SK-N-MC (cell line): ENCODE measurements around the gene VOPP1.
"Not testable (repeated sequence)": the region's sequence is repeated elsewhere in the genome, so short reads cannot be mapped to it uniquely, and the experiment has no call there.

ENCODE experiments used
- DNase-seq: peaks from one replicate; pipeline ENCODE4 v3.0.0-alpha.2; 2011; ENCODE audit warnings: low read depth, low spot score
- H3K27ac ChIP-seq: fragments of 200-600 bp; sonication (generic); 2 replicates; pipeline ENCODE4 v1.5.1; 2016; ENCODE audit warnings: mixed run types
- H3K36me3 ChIP-seq: fragments of 200-600 bp; sonication (generic); 2 replicates; pipeline ENCODE4 v1.6.1; 2017; ENCODE audit warnings: antibody characterized with exemption, low read length, mixed read lengths; ENCODE audit not compliant: insufficient read depth
- H3K4me3 ChIP-seq: fragments of 200-600 bp; sonication (generic); 2 replicates; pipeline ENCODE4 v1.5.1; 2016
- H3K9ac ChIP-seq: fragments of 200-600 bp; sonication (generic); 2 replicates; pipeline ENCODE4 v1.8.0; 2017; ENCODE audit warnings: mixed run types, mixed read lengths; ENCODE audit not compliant: insufficient read length
- H3K9me3 ChIP-seq: fragments of 200-600 bp; sonication (generic); 2 replicates; pipeline ENCODE4 v1.6.1; 2017; ENCODE audit warnings: low read depth, mild to moderate bottlenecking, antibody characterized with exemption, low read length, moderate library complexity, mixed read lengths
- EZH2 ChIP-seq: fragments of 200-600 bp; sonication (generic); IDR thresholded peaks from one replicate; pipeline ENCODE4 v1.6.1; 2017; ENCODE audit warnings: antibody characterized with exemption
- FOXP2 ChIP-seq: optimal IDR thresholded peaks from 2 replicates; pipeline ENCODE3; 2011; ENCODE audit warnings: mild to moderate bottlenecking, moderate library complexity; ENCODE audit not compliant: insufficient read depth; ENCODE audit errors: extremely low read length, control extremely low read depth
- POLR2AphosphoS5 ChIP-seq: IDR thresholded peaks from 2 replicates; pipeline ENCODE4 v1.6.1; 2012; ENCODE audit warnings: mild to moderate bottlenecking, low read depth, low read length, borderline replicate concordance

The VOPP1 gene

DNA sequence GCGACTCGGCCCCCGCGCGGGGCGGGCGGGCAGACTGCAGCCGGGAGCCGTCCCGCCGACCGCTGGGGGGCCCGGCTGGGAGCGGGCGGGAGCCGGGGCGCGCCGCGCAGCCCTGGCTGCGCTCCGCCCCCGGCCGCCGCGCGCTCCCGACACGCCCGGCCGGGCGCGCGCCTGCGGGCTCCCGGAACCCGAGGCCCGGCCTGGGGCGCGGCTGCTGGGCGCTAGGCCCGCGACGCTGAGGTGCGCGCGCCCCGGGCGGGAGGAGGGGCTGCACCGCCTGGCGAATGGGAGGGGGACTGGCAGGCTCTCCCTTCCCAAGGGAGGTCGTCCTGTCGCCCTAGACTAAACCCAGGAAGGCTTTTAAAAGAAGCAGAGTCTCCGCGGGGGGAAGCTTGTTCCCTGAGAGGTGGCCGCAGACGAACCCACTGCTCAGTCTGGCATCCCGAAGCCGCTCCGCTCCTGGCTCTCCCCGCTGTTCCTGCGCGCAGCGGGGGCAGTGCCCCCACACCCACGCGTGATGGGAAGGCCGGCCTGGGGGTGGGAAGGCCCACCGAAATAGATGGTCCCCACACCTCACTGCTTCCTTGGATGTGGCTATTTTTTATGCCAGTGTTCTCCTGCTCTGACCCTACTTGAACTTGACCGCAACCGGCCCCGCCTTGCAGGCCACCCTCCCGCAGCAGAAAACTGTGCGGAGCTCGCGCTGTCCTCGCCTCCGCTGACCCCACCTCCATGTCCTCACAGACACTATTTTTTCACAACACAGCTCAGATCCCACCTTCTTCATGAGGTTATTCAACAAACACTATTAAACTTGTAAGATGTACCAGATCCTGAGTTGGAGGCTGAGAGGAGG, at the start of gene VOPP1:
TSS of gene VOPP1 (minus strand) at position 125 of the 856 bp plus-strand sequence. CDS start 178 bp downstream, outside the sequence.
- TF ChIP-seq POLR2AphosphoS5 (no peak), FOXP2 (no peak), EZH2 (no peak)
- Histone ChIP-seq H3K4me3 (peak within 1 kb of the TSS; percentile 83), H3K27ac (peak within 1 kb of the TSS; percentile 78), H3K9me3 (no peaks in the 10 kb centered on the region), H3K9ac (peak within 1 kb of the TSS; percentile 76), H3K36me3 (no peaks in the 10 kb centered on the region)
- DNase-seq: no peak

DNA sequence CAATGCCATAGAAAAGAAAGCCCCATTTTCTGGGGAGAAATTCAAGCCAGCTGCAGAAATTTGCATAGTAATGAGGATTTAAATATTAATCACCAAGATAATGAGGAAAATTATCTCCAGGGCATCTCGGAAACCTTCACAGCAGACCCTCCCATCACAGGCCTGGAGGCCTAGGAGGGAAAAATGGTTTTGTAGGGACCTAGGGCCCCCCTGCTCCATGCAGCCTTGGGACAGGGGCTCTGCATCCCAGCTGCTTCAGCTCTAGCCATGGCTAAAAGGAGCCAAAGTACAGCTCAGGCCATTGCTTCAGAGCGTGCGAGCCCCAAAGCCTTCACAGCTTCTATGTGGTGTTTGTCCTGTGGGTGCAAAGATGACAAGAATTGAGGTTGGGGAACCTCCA, 46.6 kb upstream of the VOPP1 start:
- Histone ChIP-seq H3K36me3 (no peaks in the 10 kb centered on the region), H3K9ac (no peak overlapping the region), H3K9me3 (peaks cover 3% of the 10 kb centered on the region; the same call in 1 of the 2 replicates), H3K27ac (no peak overlapping the region), H3K4me3 (no peak overlapping the region)
- TF ChIP-seq POLR2AphosphoS5 (no peak), FOXP2 (no peak)
- DNase-seq: no peak

GRCh38 chr7:55614365-55615064, 42.2 kb upstream of the VOPP1 start:
- H3K36me3 ChIP-seq, DNase-seq, H3K9ac ChIP-seq, H3K27ac ChIP-seq, H3K4me3 ChIP-seq, H3K9me3 ChIP-seq: not testable (repeated sequence)

- not testable (repeated sequence) for H3K36me3 ChIP-seq, H3K9ac ChIP-seq, H3K27ac ChIP-seq, H3K4me3 ChIP-seq, H3K9me3 ChIP-seq, DNase-seq
These were observed 37.4 kb upstream of the VOPP1 start for GRCh38 chr7:55609726-55610125.

DNA sequence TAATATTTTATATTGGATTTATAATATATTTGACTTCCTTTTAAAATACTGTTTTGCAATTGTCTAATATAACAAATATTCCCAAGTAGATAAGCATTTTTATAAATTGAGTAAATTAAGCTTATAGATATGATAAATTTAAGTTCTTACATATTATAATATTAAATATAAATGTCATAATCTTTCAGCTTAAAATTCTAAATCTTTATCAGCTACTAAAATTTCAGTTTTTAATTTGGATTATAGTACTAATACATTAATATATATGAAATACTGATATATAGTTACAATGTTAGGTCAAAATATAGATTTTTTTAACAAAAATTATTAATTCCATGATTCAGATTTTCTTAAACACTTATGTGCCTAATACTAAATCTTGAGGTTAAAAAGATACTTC, 33.4 kb upstream of the VOPP1 start:
- not testable (repeated sequence) for H3K27ac ChIP-seq, DNase-seq, H3K36me3 ChIP-seq, H3K9ac ChIP-seq, H3K4me3 ChIP-seq, H3K9me3 ChIP-seq

DNA sequence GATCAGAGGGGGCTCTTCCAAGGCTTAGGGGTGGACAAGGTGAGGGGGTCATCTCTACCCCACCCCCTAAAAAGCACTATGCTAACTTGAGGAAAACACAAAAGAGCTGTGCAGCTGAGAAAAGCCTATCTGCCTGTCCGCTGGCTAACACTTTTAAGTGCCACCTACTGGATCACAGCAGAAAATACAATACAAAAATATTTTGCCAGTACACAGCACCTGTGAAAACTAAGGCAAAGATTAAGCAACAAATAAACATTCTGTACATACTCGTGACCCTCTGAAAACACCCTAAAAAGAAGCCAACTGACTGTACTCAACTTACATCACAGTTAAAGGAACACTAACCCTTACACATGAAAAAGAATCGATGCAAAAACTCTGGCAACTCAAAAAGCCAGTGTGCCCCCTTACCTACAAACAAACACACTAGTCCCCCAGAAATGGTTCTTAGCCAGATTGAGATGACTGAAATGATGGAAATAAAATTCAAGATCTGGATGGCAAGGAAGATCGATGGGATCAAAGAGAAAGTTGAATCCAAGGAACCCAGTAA, 25.7 kb upstream of the VOPP1 start:
- H3K36me3 ChIP-seq, H3K4me3 ChIP-seq, H3K9ac ChIP-seq, H3K27ac ChIP-seq, H3K9me3 ChIP-seq, DNase-seq: not testable (repeated sequence)

- not testable (repeated sequence) for H3K9ac ChIP-seq, DNase-seq, H3K4me3 ChIP-seq, H3K27ac ChIP-seq, H3K9me3 ChIP-seq, H3K36me3 ChIP-seq
These were observed 25.0 kb upstream of the VOPP1 start for GRCh38 chr7:55597214-55597739.

GRCh38 chr7:55595511-55595910, 23.2 kb upstream of the VOPP1 start:
- no peak overlapping the region for H3K4me3 ChIP-seq
- H3K36me3 ChIP-seq: no peaks in the 10 kb centered on the region
- no peak overlapping the region for H3K27ac ChIP-seq
- H3K9me3 ChIP-seq: no peaks in the 10 kb centered on the region
- TF ChIP-seq FOXP2: no peak
- TF ChIP-seq EZH2: no peak
- no peak for TF ChIP-seq POLR2AphosphoS5
- H3K9ac ChIP-seq: no peak overlapping the region
- DNase-seq: no peak

GRCh38 chr7:55594870-55595269, 22.6 kb upstream of the VOPP1 start:
- no peak overlapping the region for H3K9ac ChIP-seq

More at GRCh38 chr7:55594870-55595269, 22.6 kb upstream of the VOPP1 start:
- DNase-seq: no peak
- TF ChIP-seq EZH2 (no peak), POLR2AphosphoS5 (no peak), FOXP2 (no peak)
- Histone ChIP-seq H3K27ac (no peak overlapping the region), H3K4me3 (no peak overlapping the region), H3K9me3 (no peaks in the 10 kb centered on the region), H3K36me3 (no peaks in the 10 kb centered on the region)
